ENCODE measurements around the gene FREM1.

The FREM1 gene

GRCh38 chr9:14908295-14909180 is 1.7 kb downstream of the FREM1 start:
- DNase-seq: no peak

DNA sequence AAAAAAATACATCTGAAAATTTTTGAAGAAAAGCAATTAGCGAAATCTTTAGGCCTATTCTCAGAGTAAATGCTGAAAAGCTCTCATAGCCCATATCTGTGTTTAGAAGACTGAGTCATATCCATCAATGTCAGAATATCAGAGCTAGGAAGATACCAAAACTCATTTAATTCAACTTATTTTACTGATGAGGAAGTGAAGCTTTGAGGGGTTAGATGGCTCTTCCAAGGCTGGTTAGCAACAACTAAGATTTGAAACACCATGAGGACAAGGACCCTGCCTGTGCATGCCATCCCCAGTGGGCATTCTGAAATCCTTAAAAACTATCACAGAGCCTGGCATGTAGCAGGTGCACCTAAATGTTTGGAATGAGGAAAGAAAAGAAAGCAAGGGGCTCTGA is 2.5 kb downstream of the FREM1 start:
- no peak for DNase-seq

DNA sequence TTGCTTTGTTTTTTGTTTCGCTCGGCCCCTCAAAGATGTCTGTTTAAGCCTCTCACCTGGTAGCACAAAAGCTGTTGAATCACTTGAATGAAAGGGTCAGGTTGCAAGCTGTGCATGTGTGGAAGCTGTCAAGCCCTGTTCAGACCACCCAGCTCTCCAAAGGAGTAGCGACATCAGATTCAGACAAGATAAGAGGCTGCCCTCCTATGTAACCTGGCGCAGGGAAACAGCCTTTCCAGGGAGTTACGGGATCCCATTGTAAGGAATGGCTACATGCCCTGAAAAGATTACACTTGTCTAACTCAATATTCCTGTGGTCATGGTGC is 2.9 kb downstream of the FREM1 start:
- DNase-seq: no peak

GRCh38 chr9:14906644-14907359 is 3.4 kb downstream of the FREM1 start:
- no peak for DNase-seq

- DNase-seq: no peak
Measured at GRCh38 chr9:14906000-14906399, 4.2 kb downstream of the FREM1 start.

DNA sequence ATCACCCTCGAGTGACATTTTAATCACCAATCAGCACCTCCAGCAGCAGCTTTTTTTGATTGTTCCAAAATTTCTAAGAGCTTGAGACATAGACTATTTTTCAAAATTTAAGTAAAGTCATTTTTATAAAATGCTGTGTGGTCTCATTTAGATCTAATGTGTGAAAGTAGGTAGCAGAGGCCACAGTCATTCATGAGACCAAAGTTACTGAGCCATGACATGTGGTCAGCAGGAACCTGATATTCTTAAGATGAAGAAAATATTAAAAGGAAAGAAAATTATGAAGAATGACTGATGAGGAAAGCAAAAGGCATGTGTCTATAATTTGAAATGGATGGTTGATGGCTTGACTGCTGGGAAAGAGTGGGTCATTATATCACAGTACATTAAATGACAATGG is 7.2 kb downstream of the FREM1 start:
- DNase-seq: no peak

DNA sequence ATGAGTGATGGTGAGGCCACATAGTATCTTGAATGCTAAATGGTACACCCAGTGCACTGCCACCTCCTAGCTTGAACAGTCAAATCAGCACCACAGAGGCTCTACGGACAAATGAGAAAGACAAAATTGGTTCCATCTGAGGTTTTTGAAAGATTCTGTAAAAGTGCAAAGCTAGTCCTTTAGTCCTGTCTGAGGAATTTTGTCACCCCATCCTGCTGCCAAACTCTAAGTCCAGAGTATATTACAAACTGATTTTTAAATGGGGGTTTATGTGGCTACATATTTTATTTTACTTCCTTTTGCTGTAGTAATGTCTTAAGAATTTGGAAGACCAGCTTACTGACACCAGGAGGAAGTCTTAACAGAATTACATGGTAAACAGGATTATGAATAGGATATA is 7.7 kb downstream of the FREM1 start:
- DNase-seq: no peak

DNA sequence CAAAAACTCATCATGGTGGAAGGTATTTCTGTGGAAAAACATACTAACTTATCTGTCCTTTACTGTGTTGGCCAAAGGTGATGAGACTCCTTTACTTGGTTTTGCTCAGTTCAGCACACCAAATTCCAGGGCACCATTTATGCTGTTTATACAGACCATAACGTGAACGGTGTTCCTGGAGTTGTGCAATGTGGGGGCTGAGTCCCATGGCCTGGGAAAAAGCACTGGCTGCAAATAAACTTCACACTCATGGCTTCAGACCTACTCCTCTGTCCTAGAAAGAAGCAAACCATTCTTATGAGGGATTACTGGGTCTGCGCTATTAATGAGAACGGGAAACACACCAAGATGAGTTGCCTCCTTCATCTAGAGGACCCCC is 10.4 kb downstream of the FREM1 start:
- DNase-seq: no peak

DNA sequence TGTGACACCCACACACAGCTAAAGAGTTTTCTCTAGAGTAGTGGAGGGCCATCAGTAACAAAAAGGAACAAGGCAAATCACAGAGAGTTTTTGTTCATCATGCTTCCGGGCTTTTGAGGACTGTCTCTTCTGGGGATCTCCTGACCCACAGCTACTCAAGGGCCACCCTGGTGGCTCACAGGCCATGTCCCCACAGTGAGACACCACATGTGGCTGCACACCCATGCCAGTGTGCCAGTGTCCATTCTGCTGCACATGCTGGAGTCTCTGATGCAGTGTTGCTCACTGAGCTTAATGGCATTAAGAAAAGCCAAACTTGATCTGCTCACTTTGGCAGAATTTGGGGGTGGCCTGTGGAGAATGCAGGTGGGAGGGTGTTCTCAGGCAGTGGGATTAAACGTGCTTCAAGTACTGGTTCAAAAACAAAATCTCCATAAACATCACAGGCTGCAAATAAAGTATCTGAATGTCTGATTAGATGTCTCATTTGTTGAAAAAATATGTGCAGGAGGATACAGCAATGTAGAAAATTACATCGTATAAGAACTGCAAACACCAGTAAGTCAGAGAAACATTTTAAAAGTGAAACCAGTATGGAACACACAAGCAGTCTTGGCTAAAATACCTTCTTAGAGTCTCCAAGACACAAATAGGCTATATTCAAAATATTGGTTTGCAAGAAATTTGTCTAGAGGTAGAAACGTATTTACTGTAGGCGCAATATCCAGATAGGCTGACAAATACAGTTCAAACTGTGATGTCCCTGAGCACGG is 11.0 kb downstream of the FREM1 start:
- no peak for DNase-seq

DNA sequence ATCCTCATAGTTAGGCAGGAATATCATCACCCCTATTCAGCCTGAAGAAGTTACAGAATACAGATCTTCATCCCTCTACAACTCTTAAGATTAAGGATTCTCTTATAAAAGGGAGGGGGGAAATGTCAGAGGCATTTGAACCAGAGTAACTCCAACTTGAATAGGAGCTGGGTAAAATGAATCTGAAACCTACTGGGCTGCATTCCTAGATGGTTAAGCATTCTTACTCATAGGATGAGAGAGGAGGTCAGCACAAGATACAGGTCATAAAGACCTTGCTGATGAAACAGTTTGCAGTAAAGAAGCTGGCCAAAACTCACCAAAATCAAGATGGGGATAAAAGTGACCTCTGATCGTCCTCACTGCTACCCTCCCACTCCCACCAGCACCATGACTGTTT is 14.4 kb downstream of the FREM1 start:
- DNase-seq: no peak

GRCh38 chr9:14893280-14893679 is 16.9 kb downstream of the FREM1 start:
- no peak for DNase-seq

GRCh38 chr9:14891332-14891731 is 18.9 kb downstream of the FREM1 start:
- no peak for DNase-seq

DNA sequence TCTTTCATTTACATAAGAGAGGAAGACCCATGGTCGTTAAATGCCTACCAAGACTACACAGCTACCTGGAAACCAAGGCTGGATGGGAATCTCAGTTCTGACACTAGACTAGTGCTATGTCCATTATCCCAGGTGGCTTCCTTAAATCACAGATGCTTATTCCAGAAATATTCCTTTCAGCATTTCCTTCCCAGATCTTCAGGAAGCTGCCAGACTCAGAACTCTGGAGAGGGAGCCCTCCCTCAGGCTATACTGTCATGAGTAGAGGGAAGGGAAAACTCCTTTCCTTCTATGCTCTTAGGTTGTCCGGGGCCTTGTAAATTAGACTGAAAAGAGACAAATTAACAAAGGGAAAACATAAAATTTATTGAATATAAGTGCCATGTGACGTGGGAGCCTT is 20.8 kb downstream of the FREM1 start:
- no peak for DNase-seq

- DNase-seq: no peak
Measured at GRCh38 chr9:14888875-14889274, 21.4 kb downstream of the FREM1 start.

DNA sequence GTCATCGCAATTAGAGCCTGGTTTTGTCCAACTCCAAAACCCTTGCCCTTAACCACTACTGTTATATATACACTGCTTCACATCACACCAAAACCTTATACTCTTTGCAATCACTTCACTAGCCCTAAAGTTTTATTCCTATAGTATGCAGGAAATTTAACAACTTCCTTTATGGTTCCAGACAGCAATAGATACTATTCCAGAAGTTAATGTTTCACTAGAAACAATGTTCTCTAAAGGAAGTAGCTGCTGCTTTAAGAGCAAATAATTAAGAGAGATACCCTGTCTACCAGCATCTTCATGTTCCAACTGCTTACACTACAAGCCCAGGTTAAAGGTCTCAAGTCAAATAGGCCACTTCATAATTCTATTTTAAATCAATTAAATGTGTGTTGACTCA is 22.0 kb downstream of the FREM1 start:
- DNase-seq: no peak

DNA sequence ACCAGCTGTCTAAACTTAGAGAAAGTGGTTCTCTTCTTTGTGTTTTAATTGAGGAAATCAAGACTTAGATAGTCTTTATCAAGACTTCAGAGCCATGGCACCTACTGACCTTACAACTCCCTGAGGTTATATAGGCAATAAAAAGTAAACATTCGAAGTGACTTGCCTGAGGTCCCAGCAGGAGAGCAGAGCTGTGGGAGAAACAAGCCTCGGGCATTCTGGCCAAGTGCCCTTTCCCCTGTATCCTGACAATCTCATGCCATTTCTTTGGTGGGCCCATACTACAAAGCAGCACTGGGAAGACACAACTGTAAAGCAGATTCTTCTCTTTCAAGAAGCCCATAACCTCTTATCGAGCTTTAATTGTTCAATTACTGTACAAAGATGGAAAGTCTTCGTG is 23.1 kb downstream of the FREM1 start:
- DNase-seq: no peak

- DNase-seq: no peak
Measured at GRCh38 chr9:14883310-14883944, 26.8 kb downstream of the FREM1 start.

GRCh38 chr9:14882090-14882489 is 28.1 kb downstream of the FREM1 start:
- no peak for DNase-seq

DNA sequence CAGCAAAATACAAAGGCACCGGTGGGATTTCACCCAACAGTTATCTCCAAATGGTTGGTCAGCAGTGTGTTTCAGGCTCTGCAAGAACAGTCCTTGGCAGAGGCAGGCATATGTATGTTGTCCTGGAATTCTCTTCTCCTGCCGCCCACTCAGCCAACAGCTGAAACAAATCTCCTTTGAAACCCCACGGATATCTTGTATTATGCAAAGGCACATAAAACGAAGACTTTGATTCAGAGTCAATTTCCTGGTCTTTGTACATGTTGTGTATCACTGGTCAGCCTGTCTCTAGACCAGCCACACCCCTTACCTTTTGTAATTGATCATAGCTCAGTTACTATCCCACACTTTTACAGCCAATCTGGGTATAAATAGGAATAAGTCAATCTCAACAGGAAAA is 29.2 kb downstream of the FREM1 start:
- no peak for DNase-seq

- no peak for DNase-seq
Measured at GRCh38 chr9:14870090-14870489, 40.1 kb downstream of the FREM1 start.

GRCh38 chr9:14869671-14870070 is 40.6 kb downstream of the FREM1 start:
- DNase-seq: no peak

DNA sequence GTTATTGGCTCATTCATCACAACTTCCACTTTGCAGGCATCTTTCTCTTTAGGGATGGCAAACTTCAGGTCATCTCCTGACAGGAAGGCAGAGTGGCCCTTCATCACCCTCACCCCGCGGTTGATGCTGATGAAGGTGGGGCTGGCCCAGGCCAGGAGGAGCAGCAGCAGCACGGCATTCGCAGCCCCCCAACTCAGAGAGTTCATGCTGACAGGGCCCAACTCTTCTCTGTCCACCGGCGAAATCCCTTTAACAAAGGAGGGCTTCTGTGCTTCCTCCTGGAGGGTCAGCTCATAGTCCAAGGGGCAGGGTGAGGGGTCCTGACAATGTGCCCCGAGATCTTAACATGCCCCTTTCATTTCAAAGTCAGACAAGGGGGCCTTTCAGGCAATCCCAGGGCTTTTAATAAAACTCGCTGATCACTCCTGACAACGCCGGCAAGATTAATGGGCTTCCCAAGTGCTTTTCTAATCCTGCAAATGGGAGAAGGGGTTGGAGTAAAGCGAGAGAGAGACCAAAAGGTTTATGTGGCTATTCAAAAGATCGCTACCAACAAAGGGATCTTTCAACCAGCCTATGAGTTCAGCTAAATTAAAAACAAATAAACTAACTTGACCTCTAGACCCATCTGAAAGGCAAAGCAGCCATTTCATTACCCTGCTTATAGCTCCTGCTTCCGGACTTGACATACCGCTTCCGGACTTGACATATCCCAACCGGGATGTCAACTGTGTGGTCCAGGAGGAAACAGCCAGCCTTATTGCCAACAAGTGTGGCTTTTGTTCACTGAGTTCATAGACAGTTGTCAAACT is 41.2 kb downstream of the FREM1 start:
- DNase-seq: no peak

GRCh38 chr9:14868418-14868771 is 41.8 kb downstream of the FREM1 start:
- no peak for DNase-seq
